ENCODE measurements around the gene LRRC4B.

LRRC4B gene

DNA sequence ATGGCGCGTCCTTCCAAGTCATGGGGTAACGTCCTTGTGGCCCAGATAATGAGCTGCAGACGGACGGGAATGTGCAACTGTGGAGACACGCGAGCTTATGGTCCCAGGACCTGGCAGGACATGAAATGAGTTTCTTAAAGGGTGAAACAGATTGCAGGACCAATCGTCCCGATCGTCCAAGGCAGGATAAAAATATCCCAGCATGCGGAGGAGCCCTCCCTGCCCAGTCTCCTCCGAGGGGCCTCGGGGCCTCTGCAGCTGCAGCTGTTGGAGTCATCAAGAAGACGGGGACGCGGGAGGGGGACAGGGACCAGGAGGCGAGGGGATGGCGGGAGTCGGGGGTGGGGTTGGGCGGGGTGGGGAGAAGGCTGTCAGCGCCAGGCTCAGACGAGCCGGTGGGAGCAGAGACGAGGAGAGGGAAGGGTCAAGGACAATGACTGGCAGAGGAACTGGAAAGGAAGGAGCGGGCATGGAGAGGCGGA is 77.2 kb downstream of the LRRC4B start:
- Histone ChIP-seq H3K27ac (ENCODE audit: low read length) (no peak overlapping the region), H3K4me1 (ENCODE audit: control insufficient read depth, insufficient read depth, low read length) (no peaks in the 10 kb centered on the region), H3K27me3 (ENCODE audit: control insufficient read depth in 1 of 2, insufficient read depth in 2 of 2, low read length in 2 of 2) (peaks cover 0 to 16% of the 10 kb centered on the region in 2 donors), H3K9me3 (ENCODE audit: control insufficient read depth in 2 of 2, low read length in 2 of 2) (no peaks in the 10 kb centered on the region), H3K4me3 (ENCODE audit: low read length in 2 of 2) (no peak overlapping the region), H3K9ac (ENCODE audit: low read length in 2 of 2) (no peak overlapping the region), H3K36me3 (ENCODE audit: control insufficient read depth in 2 of 2, insufficient read depth in 2 of 2, low read length in 2 of 2) (no peaks in the 10 kb centered on the region)

DNA sequence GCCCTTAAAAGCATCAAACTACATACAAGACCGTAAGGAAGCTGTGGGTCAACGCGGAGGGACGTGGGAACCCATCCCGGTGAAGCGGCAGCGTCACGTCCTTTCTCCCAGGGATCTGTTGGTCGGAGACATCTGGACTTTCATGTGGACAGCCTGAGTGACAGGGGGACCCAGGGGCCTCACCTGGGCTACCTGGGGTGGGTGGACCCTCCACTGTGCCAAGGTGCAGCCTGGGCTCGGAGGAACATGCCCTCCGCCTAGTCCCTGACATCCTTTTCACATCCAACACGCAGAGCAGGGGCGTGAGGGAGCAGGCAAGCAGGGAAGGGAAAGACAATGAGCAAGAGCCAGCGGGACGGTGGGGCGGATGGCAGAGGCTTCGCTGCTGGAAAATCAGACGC is 77.8 kb downstream of the LRRC4B start:
- Histone ChIP-seq H3K9ac (ENCODE audit: low read length in 2 of 2) (no peak overlapping the region), H3K27ac (ENCODE audit: low read length) (no peak overlapping the region), H3K9me3 (ENCODE audit: control insufficient read depth in 2 of 2, low read length in 2 of 2) (no peaks in the 10 kb centered on the region), H3K4me1 (ENCODE audit: control insufficient read depth, insufficient read depth, low read length) (no peaks in the 10 kb centered on the region), H3K4me3 (ENCODE audit: low read length in 2 of 2) (no peak overlapping the region), H3K36me3 (ENCODE audit: control insufficient read depth in 2 of 2, insufficient read depth in 2 of 2, low read length in 2 of 2) (no peaks in the 10 kb centered on the region), H3K27me3 (ENCODE audit: control insufficient read depth in 1 of 2, insufficient read depth in 2 of 2, low read length in 2 of 2) (peaks cover 0 to 16% of the 10 kb centered on the region in 2 donors)

GRCh38 chr19:50489461-50490011 is 78.7 kb downstream of the LRRC4B start:
- H3K4me1 ChIP-seq (ENCODE audit: control insufficient read depth, insufficient read depth, low read length), result no peaks in the 10 kb centered on the region
- peaks cover 0 to 16% of the 10 kb centered on the region in 2 donors for H3K27me3 ChIP-seq (ENCODE audit: control insufficient read depth in 1 of 2, insufficient read depth in 2 of 2, low read length in 2 of 2)
- H3K9me3 ChIP-seq (ENCODE audit: control insufficient read depth in 2 of 2, low read length in 2 of 2), result no peaks in the 10 kb centered on the region
- H3K36me3 ChIP-seq (ENCODE audit: control insufficient read depth in 2 of 2, insufficient read depth in 2 of 2, low read length in 2 of 2), result peaks cover 0 to 5% of the 10 kb centered on the region in 2 donors
- H3K27ac ChIP-seq (ENCODE audit: low read length), result no peak overlapping the region
- no peak overlapping the region for H3K4me3 ChIP-seq (ENCODE audit: low read length in 2 of 2)
- H3K9ac ChIP-seq (ENCODE audit: low read length in 2 of 2), result no peak overlapping the region

- Histone ChIP-seq H3K9me3 (ENCODE audit: control insufficient read depth in 2 of 2, low read length in 2 of 2) (no peaks in the 10 kb centered on the region), H3K4me1 (ENCODE audit: control insufficient read depth, insufficient read depth, low read length) (no peaks in the 10 kb centered on the region), H3K9ac (ENCODE audit: low read length in 2 of 2) (no peak overlapping the region), H3K36me3 (ENCODE audit: control insufficient read depth in 2 of 2, insufficient read depth in 2 of 2, low read length in 2 of 2) (peaks cover 0 to 7% of the 10 kb centered on the region in 2 donors), H3K27me3 (ENCODE audit: control insufficient read depth in 1 of 2, insufficient read depth in 2 of 2, low read length in 2 of 2) (peaks cover 0 to 16% of the 10 kb centered on the region in 2 donors), H3K27ac (ENCODE audit: low read length) (no peak overlapping the region), H3K4me3 (ENCODE audit: low read length in 2 of 2) (no peak overlapping the region)
Measured at GRCh38 chr19:50488389-50489194, 79.6 kb downstream of the LRRC4B start.

GRCh38 chr19:50486823-50487515 is 81.3 kb downstream of the LRRC4B start:
- no peaks in the 10 kb centered on the region for H3K4me1 ChIP-seq (ENCODE audit: control insufficient read depth, insufficient read depth, low read length)

DNA sequence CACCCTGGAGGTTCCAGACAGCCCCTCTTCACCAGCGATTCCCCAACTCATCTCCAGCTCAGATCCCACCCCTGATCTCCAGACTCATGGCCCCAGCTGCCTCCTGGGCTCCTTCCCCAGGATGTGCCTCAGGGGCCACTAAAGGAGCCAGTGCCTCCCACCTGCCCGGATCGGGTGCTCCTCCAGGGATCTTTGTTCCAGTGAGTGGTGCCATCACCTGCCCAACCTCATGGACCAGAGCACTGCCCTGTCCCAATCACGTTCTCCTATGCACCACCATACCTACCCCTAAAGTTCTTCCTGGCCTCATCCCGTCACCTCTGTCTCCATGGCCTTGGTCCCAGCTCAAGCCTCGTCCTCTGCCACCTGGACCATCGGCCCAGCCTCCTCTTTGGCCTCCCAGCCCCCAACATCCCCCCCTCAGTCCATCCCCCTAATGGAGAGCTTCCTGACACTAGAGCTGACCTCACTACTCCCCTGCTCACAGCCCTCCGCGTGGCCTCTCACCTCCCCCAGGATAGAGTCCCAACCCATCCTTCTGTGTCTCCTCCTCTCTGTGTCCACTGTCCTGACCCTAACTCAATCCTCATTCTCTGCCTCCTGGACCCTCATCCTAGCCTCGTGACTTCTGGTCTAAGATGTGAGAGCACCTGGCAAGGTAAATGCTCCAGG is 82.8 kb downstream of the LRRC4B start:
- Histone ChIP-seq H3K4me3 (ENCODE audit: low read length in 2 of 2) (no peak overlapping the region), H3K27me3 (ENCODE audit: control insufficient read depth in 1 of 2, insufficient read depth in 2 of 2, low read length in 2 of 2) (peaks cover 0 to 14% of the 10 kb centered on the region in 2 donors), H3K36me3 (ENCODE audit: control insufficient read depth in 2 of 2, insufficient read depth in 2 of 2, low read length in 2 of 2) (peaks cover 7 to 16% of the 10 kb centered on the region in 2 donors), H3K27ac (ENCODE audit: low read length) (no peak overlapping the region), H3K4me1 (ENCODE audit: control insufficient read depth, insufficient read depth, low read length) (no peaks in the 10 kb centered on the region), H3K9ac (ENCODE audit: low read length in 2 of 2) (no peak overlapping the region), H3K9me3 (ENCODE audit: control insufficient read depth in 2 of 2, low read length in 2 of 2) (no peaks in the 10 kb centered on the region)

More at GRCh38 chr19:50486823-50487515, 81.3 kb downstream of the LRRC4B start:
- Histone ChIP-seq H3K36me3 (ENCODE audit: control insufficient read depth in 2 of 2, insufficient read depth in 2 of 2, low read length in 2 of 2) (peaks cover 0 to 13% of the 10 kb centered on the region in 2 donors), H3K9me3 (ENCODE audit: control insufficient read depth in 2 of 2, low read length in 2 of 2) (no peaks in the 10 kb centered on the region), H3K27me3 (ENCODE audit: control insufficient read depth in 1 of 2, insufficient read depth in 2 of 2, low read length in 2 of 2) (peaks cover 0 to 16% of the 10 kb centered on the region in 2 donors), H3K4me3 (ENCODE audit: low read length in 2 of 2) (no peak overlapping the region), H3K27ac (ENCODE audit: low read length) (no peak overlapping the region), H3K9ac (ENCODE audit: low read length in 2 of 2) (no peak overlapping the region)

DNA sequence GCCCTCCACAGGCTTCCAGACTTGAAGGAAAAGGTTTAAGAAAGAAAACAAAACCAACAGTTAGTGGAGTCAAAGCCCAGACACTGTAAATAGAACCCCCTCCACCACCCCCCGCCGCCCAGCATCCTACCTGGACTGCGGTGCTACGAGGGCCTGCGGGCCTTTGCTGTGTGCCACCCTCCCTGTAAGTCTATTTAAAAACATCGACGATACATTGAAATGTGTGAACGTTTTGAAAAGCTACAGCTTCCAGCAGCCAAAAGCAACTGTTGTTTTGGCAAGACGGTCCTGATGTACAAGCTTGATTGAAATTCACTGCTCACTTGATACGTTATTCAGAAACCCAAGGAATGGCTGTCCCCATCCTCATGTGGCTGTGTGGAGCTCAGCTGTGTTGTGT is 85.3 kb downstream of the LRRC4B start:
- Histone ChIP-seq H3K27ac (ENCODE audit: low read length) (no peak overlapping the region), H3K27me3 (ENCODE audit: control insufficient read depth in 1 of 2, insufficient read depth in 2 of 2, low read length in 2 of 2) (peaks cover 0 to 7% of the 10 kb centered on the region in 2 donors), H3K9me3 (ENCODE audit: control insufficient read depth in 2 of 2, low read length in 2 of 2) (no peaks in the 10 kb centered on the region), H3K4me3 (ENCODE audit: low read length in 2 of 2) (no peak overlapping the region), H3K9ac (ENCODE audit: low read length in 2 of 2) (no peak overlapping the region), H3K4me1 (ENCODE audit: control insufficient read depth, insufficient read depth, low read length) (no peaks in the 10 kb centered on the region), H3K36me3 (ENCODE audit: control insufficient read depth in 2 of 2, insufficient read depth in 2 of 2, low read length in 2 of 2) (peaks cover 14 to 31% of the 10 kb centered on the region in 2 donors)

GRCh38 chr19:50482271-50482855 is 85.9 kb downstream of the LRRC4B start:
- H3K4me3 ChIP-seq (ENCODE audit: low read length in 2 of 2), result no peak overlapping the region
- no peaks in the 10 kb centered on the region for H3K9me3 ChIP-seq (ENCODE audit: control insufficient read depth in 2 of 2, low read length in 2 of 2)
- peaks cover 5% of the 10 kb centered on the region for H3K4me1 ChIP-seq (ENCODE audit: control insufficient read depth, insufficient read depth, low read length)
- H3K27me3 ChIP-seq (ENCODE audit: control insufficient read depth in 1 of 2, insufficient read depth in 2 of 2, low read length in 2 of 2), result peaks cover 0 to 3% of the 10 kb centered on the region in 2 donors
- no peak overlapping the region for H3K27ac ChIP-seq (ENCODE audit: low read length)
- peaks cover 14 to 31% of the 10 kb centered on the region in 2 donors for H3K36me3 ChIP-seq (ENCODE audit: control insufficient read depth in 2 of 2, insufficient read depth in 2 of 2, low read length in 2 of 2)
- H3K9ac ChIP-seq (ENCODE audit: low read length in 2 of 2), result no peak overlapping the region

DNA sequence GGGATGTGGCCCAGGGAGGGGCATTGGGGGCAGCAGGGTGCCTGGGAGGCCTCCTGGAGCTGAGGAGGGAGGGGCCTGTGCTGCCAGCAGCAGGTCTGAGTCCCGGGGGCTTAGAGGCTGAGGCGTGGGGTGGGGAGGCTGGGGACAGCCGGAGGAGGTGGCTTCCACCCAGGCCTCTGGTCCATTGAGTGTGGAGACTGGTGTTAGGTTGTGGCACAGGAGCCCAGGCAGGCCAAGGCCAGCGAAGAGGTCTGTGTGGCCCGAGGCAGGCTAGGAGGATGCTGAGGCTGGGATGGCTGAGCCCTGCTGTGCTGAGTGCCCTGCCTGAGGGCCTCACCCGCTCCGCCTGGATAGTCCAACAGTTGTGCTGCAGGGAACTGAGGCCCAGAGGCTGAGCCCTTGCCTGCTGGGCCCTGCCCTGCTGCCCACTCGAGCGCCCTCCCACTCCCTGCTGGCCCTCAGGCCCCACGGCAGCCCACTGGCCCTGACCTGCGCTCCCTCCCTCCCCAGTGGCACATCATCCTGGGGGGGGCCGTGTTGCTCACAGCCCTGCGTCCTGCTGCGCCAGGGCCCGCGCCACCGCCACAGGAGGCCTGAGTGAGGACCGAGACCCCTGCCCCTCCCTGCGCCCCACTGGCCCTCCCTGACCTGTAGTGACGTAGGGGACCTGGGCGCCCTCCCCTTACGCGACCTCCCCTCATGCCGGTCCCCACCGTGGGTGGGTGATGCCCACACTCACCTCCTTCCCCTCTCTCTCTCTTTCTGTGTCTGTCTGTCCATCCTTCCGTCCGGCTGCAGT is 86.7 kb downstream of the LRRC4B start:
- Histone ChIP-seq H3K9me3 (ENCODE audit: control insufficient read depth in 2 of 2, low read length in 2 of 2) (no peaks in the 10 kb centered on the region), H3K27ac (ENCODE audit: low read length) (no peak overlapping the region), H3K27me3 (ENCODE audit: control insufficient read depth in 1 of 2, insufficient read depth in 2 of 2, low read length in 2 of 2) (no peaks in the 10 kb centered on the region), H3K9ac (ENCODE audit: low read length in 2 of 2) (no peak overlapping the region), H3K36me3 (ENCODE audit: control insufficient read depth in 2 of 2, insufficient read depth in 2 of 2, low read length in 2 of 2) (peaks cover 14 to 31% of the 10 kb centered on the region in 2 donors), H3K4me3 (ENCODE audit: low read length in 2 of 2) (no peak overlapping the region), H3K4me1 (ENCODE audit: control insufficient read depth, insufficient read depth, low read length) (peaks cover 9% of the 10 kb centered on the region)

All from stomach smooth muscle (tissue), 2 donors.